ENCODE measurements around the gene EPO. TPM values are rescaled to one million over a fixed set of nuclear protein-coding genes. Genes with fewer than 3 reads are reported as not detected.

The EPO gene
- total and polyA plus RNA-seq, 2 of the 8 experiments (the other 6 are each of a cell fraction or from before 2014, with no cell fraction given): 0.42 to 0.95 TPM

GRCh38 chr7:100671353-100672327, 48.6 kb upstream of the EPO start:
- CTCF ChIA-PET (ENCODE audit: partially characterized antibody): interaction anchor here (0.6 to 2.2 kb wide), 9 partner anchors 10 to 269 kb away, joined by 3 to 7 read pairs (median 3); partner anchors contain the start of gene POP7
- 0 out of 2 replicates have a peak, but pooled peaks cover 3% of the 10 kb centered on the region for H3K79me1 ChIP-seq (ENCODE audit: low read depth, low read length)
- H2AFZ ChIP-seq (ENCODE audit: low read length): no peak overlapping the region
- no peaks in the 10 kb centered on the region for H3K79me2 ChIP-seq (ENCODE audit: control insufficient read depth in 1 of 2, insufficient read depth in 2 of 2, low read length in 2 of 2)
- no peak overlapping the region for H3K4me2 ChIP-seq (ENCODE audit: insufficient read depth in 1 of 2, low read depth in 2 of 2, low read length in 2 of 2)
- H2BK120ac ChIP-seq (replicated peaks; ENCODE audit: low read depth, low read length): no peak overlapping the region
- no peak overlapping the region for H3K14ac ChIP-seq (ENCODE audit: insufficient read length)
- H2BK12ac ChIP-seq (ENCODE audit: low read depth, low read length): no peak overlapping the region
- no peak for DNase-seq (ENCODE audit: low read depth in 1 of 2, low spot score in 2 of 2)
- no peaks in the 10 kb centered on the region for H3K9me3 ChIP-seq (ENCODE audit: insufficient read depth in 2 of 2, low read depth in 1 of 2, low read length in 1 of 2)
- H3K9ac ChIP-seq (replicated peaks in 1 of 4; ENCODE audit: extremely low read depth in 1 of 4, low read depth in 3 of 4, low read length in 3 of 4): no peak overlapping the region
- no peak for FAIRE-seq
- TF ChIP-seq POLR2A (IDR thresholded peaks at IDR 0.05; ENCODE audit: control extremely low read depth in 1 of 2, low read depth in 2 of 2, low read length in 2 of 2) (no peak), E2F6 (IDR thresholded peaks at IDR 0.05) (no peak), HDAC6 (IDR thresholded peaks at IDR 0.05; ENCODE audit: low read depth, low read length) (no peak)
- H3K23me2 ChIP-seq (ENCODE audit: low read depth, low read length): peaks cover 11% of the 10 kb centered on the region; the same call in 1 of the 2 replicates
- H4K5ac ChIP-seq (ENCODE audit: insufficient read length, low read depth, low read length): no peak overlapping the region
- H3K36me3 ChIP-seq (ENCODE audit: control insufficient read depth in 2 of 4, insufficient read depth in 4 of 4, low read length in 3 of 4): peaks cover 0 to 2% (median 0%) of the 10 kb centered on the region in 4 experiments; a peak in 2 of 8 replicates
- no peak overlapping the region for H2BK20ac ChIP-seq (ENCODE audit: low read length)
- no peak overlapping the region for H4K8ac ChIP-seq (ENCODE audit: extremely low read depth, insufficient read depth, low read length)
- no peak overlapping the region for H4K91ac ChIP-seq (replicated peaks; ENCODE audit: insufficient read length, low read length)
- POLR2A ChIA-PET (ENCODE audit: partially characterized antibody): interaction anchor here (0.6 to 1.2 kb wide), 2 partner anchors 10 to 41 kb away, joined by 3 to 4 read pairs; no protein-coding TSS in a partner anchor
- no peak overlapping the region for H2AK5ac ChIP-seq (ENCODE audit: low read depth, low read length)
- no peak overlapping the region for H3K18ac ChIP-seq (ENCODE audit: extremely low read depth, low read length)
- H4K20me1 ChIP-seq (replicated peaks in 1 of 2; ENCODE audit: control insufficient read depth in 1 of 2, insufficient read depth in 2 of 2, low read length in 2 of 2): peaks cover 4% of the 10 kb centered on the region in 2 experiments
- H3K4me1 ChIP-seq (replicated peaks in 1 of 4; ENCODE audit: control insufficient read depth in 3 of 4, insufficient read depth in 4 of 4, low read length in 3 of 4): peaks cover 0 to 3% (median 0%) of the 10 kb centered on the region in 4 experiments; a peak in 2 of 7 replicates
- no peak overlapping the region for H3K4ac ChIP-seq (replicated peaks; ENCODE audit: insufficient read length, low read depth, low read length)
- no peak overlapping the region for H2BK5ac ChIP-seq (ENCODE audit: low read depth, low read length)
- no peak overlapping the region for H3K27ac ChIP-seq (ENCODE audit: low read depth, low read length)
- no peak overlapping the region for H2BK15ac ChIP-seq (ENCODE audit: low read length)
- H3K27me3 ChIP-seq (replicated peaks in 1 of 4; ENCODE audit: control insufficient read depth in 3 of 4, extremely low read depth in 1 of 4, insufficient read depth in 3 of 4, low read length in 3 of 4): peaks cover 0 to 8% (median 6%) of the 10 kb centered on the region in 4 experiments; a peak in 4 of 7 replicates
- H3K23ac ChIP-seq (ENCODE audit: insufficient read length): no peak overlapping the region
- no peak overlapping the region for H3K56ac ChIP-seq (replicated peaks; ENCODE audit: insufficient read length, low read depth, low read length)
- WGBS, 2 experiments (ENCODE audit: extremely low coverage in 1 of 2, insufficient coverage in 1 of 2, insufficient read length in 1 of 2, insufficient replicate concordance in 2 of 2, low coverage in 1 of 2, low lambda C conversion rate in 2 of 2, missing lambda C conversion rate in 1 of 2): 83% methylated on average over 17 of the region's 18 CpGs; no CpG with 5 or more reads in 1 of the 2 experiments
- no peak overlapping the region for H3K4me3 ChIP-seq (ENCODE audit: extremely low read depth in 1 of 4, insufficient read depth in 2 of 4, low read depth in 3 of 4, low read length in 4 of 4)

Measured in H1 (cell line).